Suprapubic skin (tissue), 4 donors: ENCODE data around the gene STKLD1. TPM values are rescaled to one million over a fixed set of nuclear protein-coding genes. Genes with fewer than 3 reads are reported as not detected.

Experiments
- DNase-seq, 2 donors: peaks; one replicate each; pipeline ENCODE4 v3.0.0-alpha.2; 2019; ENCODE audit warnings: low spot score in 2 of 2
- H3K27ac ChIP-seq: fragments of 200-600 bp; sonication (generic); one replicate; pipeline ENCODE4 v1.5.1; 2019
- H3K27me3 ChIP-seq: fragments of 200-600 bp; sonication (generic); one replicate; pipeline ENCODE4 v1.5.1; 2019
- H3K36me3 ChIP-seq: fragments of 200-600 bp; sonication (generic); one replicate; pipeline ENCODE4 v1.5.1; 2019
- H3K4me1 ChIP-seq: fragments of 200-600 bp; sonication (generic); one replicate; pipeline ENCODE4 v1.5.1; 2019
- H3K4me3 ChIP-seq: fragments of 200-600 bp; sonication (generic); one replicate; pipeline ENCODE4 v1.5.1; 2019; ENCODE audit warnings: mild to moderate bottlenecking
- H3K9me3 ChIP-seq: fragments of 200-600 bp; sonication (generic); one replicate; pipeline ENCODE4 v1.5.1; 2019
- CTCF ChIP-seq, 2 donors: fragments of 200-600 bp in 1 of 2; fragments of 450-650 bp in 1 of 2; sonication (generic) in 1 of 2; IDR thresholded peaks; one replicate each; pipeline ENCODE4 v1.5.1; 2016 to 2019; ENCODE audit warnings: antibody characterized with exemption in 2 of 2, mild to moderate bottlenecking in 1 of 2, moderate library complexity in 1 of 2
- EP300 ChIP-seq: sonication (generic); formaldehyde crosslinking; IDR thresholded peaks from one replicate; pipeline ENCODE4 v1.6.1; 2017; ENCODE audit warnings: antibody characterized with exemption
- POLR2A ChIP-seq, 2 donors: fragments of 450-650 bp; IDR thresholded peaks; one replicate each; pipeline ENCODE4 v1.6.1; 2017; ENCODE audit warnings: antibody characterized with exemption in 2 of 2, mild to moderate bottlenecking in 2 of 2, moderate library complexity in 2 of 2
- POLR2AphosphoS5 ChIP-seq, 3 donors: sonication (generic); formaldehyde crosslinking; IDR thresholded peaks; one replicate each; pipeline ENCODE4 v1.6.1; 2017; ENCODE audit warnings: antibody characterized with exemption in 3 of 3
- WGBS: methylation state at CpG from one replicate; pipeline ENCODE4 v1.1.5; 2018; 5-methylcytosine and 5-hydroxymethylcytosine counted together
- total RNA-seq, 4 donors: library from RNA; depleted of rRNA; stranded (reverse); fragments of >200 nt; gene quantifications; one replicate each; pipeline ENCODE4 v1.1.0, GENCODE V29; 2016

STKLD1 gene
- total RNA-seq, 4 donors from 2014 or later, result 1.8 to 4.2 (median 2.3) TPM; not detected in 1

DNA sequence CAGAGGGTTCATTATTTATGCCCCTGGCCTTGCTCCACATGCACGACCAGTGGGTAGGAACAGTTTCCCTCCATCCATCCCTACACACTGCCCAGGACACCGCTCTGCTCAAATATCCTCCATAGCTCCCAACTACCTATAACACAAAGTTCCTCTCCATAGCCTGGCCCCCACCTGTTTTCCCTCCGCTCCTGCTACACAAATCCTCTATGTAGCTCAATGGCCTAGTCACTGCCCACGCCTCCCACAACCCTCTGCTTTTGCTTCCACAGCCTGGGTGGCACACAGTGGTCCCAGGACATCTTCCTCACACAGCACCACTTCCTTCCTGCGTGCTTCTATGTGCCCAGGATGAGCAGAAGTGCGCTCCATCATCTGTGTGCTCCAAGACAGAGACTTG lies 21.2 kb downstream of the STKLD1 start:
- H3K27ac ChIP-seq, result no peak overlapping the region
- DNase-seq, result no peak
- WGBS, result 76% methylated on average over 6 of the region's 6 CpGs
- H3K27me3 ChIP-seq, result peaks cover 21% of the 10 kb centered on the region
- TF ChIP-seq EP300 (no peak), CTCF (IDR thresholded peaks at IDR 0.05) (no peak), POLR2A (IDR thresholded peaks at IDR 0.05) (no peak), POLR2AphosphoS5 (IDR thresholded peaks at IDR 0.05) (no peak)
- no peak overlapping the region for H3K4me3 ChIP-seq
- H3K4me1 ChIP-seq, result no peaks in the 10 kb centered on the region
- H3K36me3 ChIP-seq, result no peaks in the 10 kb centered on the region
- no peaks in the 10 kb centered on the region for H3K9me3 ChIP-seq

DNA sequence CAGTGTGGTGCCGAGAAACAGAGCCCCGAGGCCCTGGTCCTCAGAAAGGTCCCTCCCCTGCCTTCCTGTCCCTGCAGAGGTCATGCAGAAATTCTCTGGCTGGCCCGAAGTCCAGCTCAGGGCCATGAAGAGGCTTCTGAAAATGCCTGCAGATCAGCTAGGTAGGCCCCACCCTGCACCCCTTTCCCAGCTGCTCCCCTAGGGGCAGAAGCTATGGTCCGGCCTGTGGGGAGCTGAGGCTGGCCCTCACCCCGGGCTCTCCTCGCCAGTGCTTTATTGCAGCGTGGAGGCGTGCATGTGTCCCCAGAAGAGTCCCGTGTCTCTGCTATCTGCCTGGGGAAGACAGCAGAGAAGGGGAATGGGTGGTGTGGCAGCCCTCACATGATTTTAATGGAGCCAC lies 21.7 kb downstream of the STKLD1 start:
- Histone ChIP-seq H3K4me1 (no peaks in the 10 kb centered on the region), H3K27me3 (peaks cover 21% of the 10 kb centered on the region), H3K9me3 (no peaks in the 10 kb centered on the region), H3K36me3 (no peaks in the 10 kb centered on the region), H3K4me3 (no peak overlapping the region), H3K27ac (no peak overlapping the region)
- TF ChIP-seq CTCF (IDR thresholded peaks at IDR 0.05) (no peak), EP300 (no peak), POLR2A (IDR thresholded peaks at IDR 0.05) (no peak), POLR2AphosphoS5 (IDR thresholded peaks at IDR 0.05) (no peak)
- WGBS, result 83% methylated on average over 1 of the region's 9 CpGs
- DNase-seq, result no peak

DNA sequence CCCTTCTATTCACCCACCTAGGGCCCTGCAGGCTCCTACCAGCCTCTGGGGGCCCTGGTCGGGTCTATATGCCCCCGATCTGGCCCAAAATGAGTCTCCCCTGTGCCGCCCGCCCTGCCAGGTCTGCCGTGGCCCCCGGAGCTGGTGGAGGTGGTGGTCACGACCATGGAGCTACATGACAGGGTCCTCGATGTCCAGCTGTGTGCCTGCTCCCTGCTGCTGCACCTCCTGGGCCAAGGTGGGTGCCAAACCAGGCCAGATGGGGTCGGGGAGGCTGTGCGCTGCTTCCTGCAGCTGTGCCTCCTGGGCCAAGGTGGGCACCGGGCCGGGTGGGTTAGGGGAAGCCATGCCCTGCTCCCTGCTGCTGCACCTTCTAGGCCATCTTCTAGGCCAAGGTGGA lies 24.1 kb downstream of the STKLD1 start:
- 86% methylated on average over 4 of the region's 12 CpGs for WGBS
- Histone ChIP-seq H3K36me3 (peaks cover 8% of the 10 kb centered on the region), H3K4me3 (no peak overlapping the region), H3K4me1 (no peaks in the 10 kb centered on the region), H3K27ac (no peak overlapping the region), H3K27me3 (peaks cover 2% of the 10 kb centered on the region), H3K9me3 (no peaks in the 10 kb centered on the region)
- no peak for DNase-seq
- no peak for TF ChIP-seq CTCF (IDR thresholded peaks at IDR 0.05)
- no peak for TF ChIP-seq POLR2A (IDR thresholded peaks at IDR 0.05)
- no peak for TF ChIP-seq POLR2AphosphoS5 (IDR thresholded peaks at IDR 0.05)
- TF ChIP-seq EP300, result no peak

DNA sequence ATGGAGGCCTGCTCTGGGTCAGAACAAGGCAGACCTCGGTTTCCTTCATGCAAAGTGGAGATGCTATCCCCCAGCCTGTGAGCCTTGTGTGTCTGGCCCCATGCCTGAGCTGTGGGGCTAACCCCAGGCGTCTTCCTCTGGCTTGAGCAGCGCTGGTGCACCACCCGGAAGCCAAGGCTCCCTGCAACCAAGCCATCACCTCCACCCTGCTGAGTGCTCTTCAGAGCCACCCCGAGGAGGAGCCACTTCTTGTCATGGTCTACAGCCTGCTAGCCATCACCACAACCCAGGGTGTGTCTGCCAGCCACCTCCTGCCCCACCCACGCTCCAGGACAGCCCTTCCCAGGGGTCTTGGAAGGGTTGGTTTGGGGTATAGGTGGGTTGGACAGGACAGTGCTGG lies 25.4 kb downstream of the STKLD1 start:
- Histone ChIP-seq H3K9me3 (no peaks in the 10 kb centered on the region), H3K4me1 (no peaks in the 10 kb centered on the region), H3K27ac (no peak overlapping the region), H3K27me3 (no peaks in the 10 kb centered on the region), H3K4me3 (no peak overlapping the region), H3K36me3 (peaks cover 21% of the 10 kb centered on the region)
- no peak for TF ChIP-seq POLR2AphosphoS5 (IDR thresholded peaks at IDR 0.05)
- no peak for TF ChIP-seq POLR2A (IDR thresholded peaks at IDR 0.05)
- no peak for TF ChIP-seq CTCF (IDR thresholded peaks at IDR 0.05)
- TF ChIP-seq EP300, result no peak
- no peak for DNase-seq
- 70% methylated on average over 2 of the region's 6 CpGs for WGBS

GRCh38 chr9:133402689-133403088 lies 26.5 kb downstream of the STKLD1 start:
- WGBS, result 67% methylated on average over 1 of the region's 7 CpGs
- Histone ChIP-seq H3K4me3 (no peak overlapping the region), H3K27me3 (no peaks in the 10 kb centered on the region), H3K27ac (no peak overlapping the region), H3K36me3 (peaks cover 32% of the 10 kb centered on the region), H3K4me1 (no peaks in the 10 kb centered on the region), H3K9me3 (no peaks in the 10 kb centered on the region)
- no peak for DNase-seq
- TF ChIP-seq POLR2AphosphoS5 (IDR thresholded peaks at IDR 0.05) (no peak), CTCF (IDR thresholded peaks at IDR 0.05) (no peak)
